Mucosa of descending colon (tissue), 3 donors: ENCODE results near the gene NPAS4. TPM values are rescaled to one million over a fixed set of nuclear protein-coding genes. Genes with fewer than 3 reads are reported as not detected.

Experiments used
- ATAC-seq: fragments of 200-7000 bp; cut with Tn5 transposase; one replicate; pipeline ENCODE4 v1.9.1; 2020; ENCODE audit warnings: mild to moderate bottlenecking, moderate library complexity
- DNase-seq, 3 donors: peaks; one replicate each; pipeline ENCODE4 v3.0.0-alpha.2; 2020
- H3K36me3 ChIP-seq: fragments of 200-600 bp; one replicate; pipeline ENCODE4 v1.8.0; 2021; ENCODE audit warnings: low read depth, mild to moderate bottlenecking
- H3K4me1 ChIP-seq: fragments of 200-600 bp; one replicate; pipeline ENCODE4 v1.8.0; 2021; ENCODE audit warnings: low read depth, mild to moderate bottlenecking
- H3K4me3 ChIP-seq: fragments of 200-600 bp; one replicate; pipeline ENCODE4 v1.8.0; 2021; ENCODE audit warnings: mild to moderate bottlenecking
- H3K9me3 ChIP-seq: fragments of 200-600 bp; one replicate; pipeline ENCODE4 v1.8.0; 2021; ENCODE audit warnings: mild to moderate bottlenecking
- intact Hi-C, 2 donors: fragments of 100-400 bp; cut with DNase I in 1 of 2; cut with micrococcal nuclease in 1 of 2; formaldehyde crosslinking; loops; one replicate each; pipeline versions ENCODE4 v1.11.0 to v1.11.1; 2022; cut with DNase I, micrococcal nuclease
- total RNA-seq, 3 donors: library from RNA; stranded (reverse); fragmentation: NEBNext Ultra II Directional in 2 of 3; extraction: Animal tissue kit (Norgen Biotek cat#: 25700) in 2 of 3; gene quantifications; one replicate each; pipeline versions ENCODE4 v1.2.1 to v1.2.4, GENCODE V29; 2021 to 2023
- TF ChIP-seq, protein P1 (sequence below): fragments of 200-600 bp; IDR thresholded peaks from one replicate; pipeline ENCODE4 v1.8.0; 2022; ENCODE audit warnings: antibody characterized with exemption, mild to moderate bottlenecking
- donor health status: DM: no; HTN: no; CAD: no; lungs with moderate emphysema.
- donor health status: DM: no; HTN: no; CAD: no.
- donor health status: DM: no; HTN: yes; CAD: no.

The NPAS4 gene
- total RNA-seq, 3 donors from 2014 or later = 5.6 TPM; not detected in 2

DNA sequence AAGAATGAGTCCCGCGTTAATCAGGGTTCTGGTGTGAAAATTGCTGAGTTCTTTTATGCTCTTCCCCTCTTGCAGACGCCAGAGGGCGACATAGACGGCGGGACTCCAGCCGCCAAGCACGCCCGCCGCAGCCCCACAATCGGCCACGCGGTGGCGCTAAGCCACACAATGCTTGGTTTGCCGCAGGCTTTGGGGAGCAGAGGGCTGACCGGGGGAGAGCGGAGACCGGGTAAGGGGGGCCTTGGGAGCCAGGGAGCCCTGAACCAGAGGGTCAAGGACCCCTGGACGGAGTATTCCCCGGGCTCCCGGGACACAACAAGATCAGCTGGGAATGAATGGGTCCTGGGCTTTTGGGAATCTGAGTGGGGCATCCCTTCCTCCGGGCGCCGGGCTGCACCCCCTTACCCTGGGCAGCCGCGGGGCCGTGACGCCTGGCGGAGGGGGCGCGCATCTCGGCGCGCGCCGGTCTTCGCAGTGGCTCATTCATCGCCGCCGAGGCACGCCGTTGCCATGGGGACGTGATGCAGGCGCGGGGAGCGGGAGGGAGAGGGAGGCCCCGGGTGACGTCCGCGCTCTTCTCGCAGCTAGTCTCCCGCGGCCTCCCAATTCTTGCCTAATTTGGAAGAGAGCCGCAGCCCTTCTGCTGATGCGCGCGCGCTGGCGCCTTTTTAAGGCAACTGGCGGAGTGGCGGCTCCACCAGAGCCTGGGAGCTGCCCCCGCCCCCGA, 12.2 kb upstream of the NPAS4 start:
- no peaks in the 10 kb centered on the region for H3K9me3 ChIP-seq
- H3K4me3 ChIP-seq = no peak overlapping the region
- H3K4me1 ChIP-seq = peaks cover 2% of the 10 kb centered on the region
- ATAC-seq = peak; percentile 99
- TF ChIP-seq, protein P1, sequence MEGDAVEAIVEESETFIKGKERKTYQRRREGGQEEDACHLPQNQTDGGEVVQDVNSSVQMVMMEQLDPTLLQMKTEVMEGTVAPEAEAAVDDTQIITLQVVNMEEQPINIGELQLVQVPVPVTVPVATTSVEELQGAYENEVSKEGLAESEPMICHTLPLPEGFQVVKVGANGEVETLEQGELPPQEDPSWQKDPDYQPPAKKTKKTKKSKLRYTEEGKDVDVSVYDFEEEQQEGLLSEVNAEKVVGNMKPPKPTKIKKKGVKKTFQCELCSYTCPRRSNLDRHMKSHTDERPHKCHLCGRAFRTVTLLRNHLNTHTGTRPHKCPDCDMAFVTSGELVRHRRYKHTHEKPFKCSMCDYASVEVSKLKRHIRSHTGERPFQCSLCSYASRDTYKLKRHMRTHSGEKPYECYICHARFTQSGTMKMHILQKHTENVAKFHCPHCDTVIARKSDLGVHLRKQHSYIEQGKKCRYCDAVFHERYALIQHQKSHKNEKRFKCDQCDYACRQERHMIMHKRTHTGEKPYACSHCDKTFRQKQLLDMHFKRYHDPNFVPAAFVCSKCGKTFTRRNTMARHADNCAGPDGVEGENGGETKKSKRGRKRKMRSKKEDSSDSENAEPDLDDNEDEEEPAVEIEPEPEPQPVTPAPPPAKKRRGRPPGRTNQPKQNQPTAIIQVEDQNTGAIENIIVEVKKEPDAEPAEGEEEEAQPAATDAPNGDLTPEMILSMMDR = peak; percentile 100
- no peaks in the 10 kb centered on the region for H3K36me3 ChIP-seq
- DNase-seq = peak; percentile 85 to 96 (median 92)
- intact Hi-C loops = no loop called here

DNA sequence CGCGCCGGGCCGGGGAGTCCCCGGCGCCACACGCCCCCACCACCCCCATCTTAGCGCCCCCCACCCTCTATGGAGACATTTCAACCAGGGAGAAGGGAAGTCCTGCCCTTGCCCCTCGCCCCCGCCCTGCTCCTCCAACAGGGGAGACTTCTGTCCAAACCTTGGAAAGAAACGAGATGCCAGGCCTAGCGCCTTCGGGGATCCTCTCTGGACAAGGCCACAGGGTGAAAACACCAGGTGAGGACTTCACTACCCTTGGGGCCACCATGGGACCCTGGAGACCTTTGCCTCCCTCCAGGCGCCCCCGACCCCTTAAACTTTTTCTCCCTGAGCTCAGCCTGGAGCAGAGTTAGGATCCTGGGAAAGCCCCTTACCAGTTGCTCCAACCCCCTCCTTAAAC, 11.6 kb upstream of the NPAS4 start:
- H3K36me3 ChIP-seq = no peaks in the 10 kb centered on the region
- intact Hi-C loops = no loop called here
- peaks cover 2% of the 10 kb centered on the region for H3K4me1 ChIP-seq
- DNase-seq (no peak), ATAC-seq (no peak)
- H3K4me3 ChIP-seq = no peak overlapping the region
- no peaks in the 10 kb centered on the region for H3K9me3 ChIP-seq
- TF ChIP-seq, protein P1 = no peak

DNA sequence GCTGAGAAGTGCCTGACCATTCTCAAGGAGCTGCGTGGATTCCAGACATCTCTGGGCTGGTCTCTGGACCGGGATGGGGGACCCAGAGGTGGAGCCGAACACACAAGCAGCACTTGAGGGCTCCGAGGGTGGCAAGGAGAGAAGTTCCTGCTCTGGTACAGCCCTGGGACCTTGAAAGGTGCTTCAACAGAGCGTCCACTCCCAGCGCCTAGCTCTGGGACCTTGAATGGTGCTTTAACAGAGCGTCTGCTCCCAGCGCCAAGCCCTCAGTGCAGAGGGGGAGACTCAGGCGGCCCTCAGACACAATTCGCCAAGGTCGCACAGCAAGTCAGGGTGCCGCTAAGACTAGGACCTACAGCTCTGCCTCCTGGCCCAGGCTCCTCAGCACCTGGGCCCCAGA, 10.6 kb upstream of the NPAS4 start:
- intact Hi-C loops = loop anchor here (10.0 kb wide), 2 partner anchors 265 to 275 kb away; partner anchors contain the start of gene RBM4B (in 1 of the 2)
- Histone ChIP-seq H3K4me1 (peaks cover 2% of the 10 kb centered on the region), H3K36me3 (no peaks in the 10 kb centered on the region), H3K9me3 (no peaks in the 10 kb centered on the region), H3K4me3 (no peak overlapping the region)
- ATAC-seq (no peak), DNase-seq (no peak)
- TF ChIP-seq, protein P1 = no peak

DNA sequence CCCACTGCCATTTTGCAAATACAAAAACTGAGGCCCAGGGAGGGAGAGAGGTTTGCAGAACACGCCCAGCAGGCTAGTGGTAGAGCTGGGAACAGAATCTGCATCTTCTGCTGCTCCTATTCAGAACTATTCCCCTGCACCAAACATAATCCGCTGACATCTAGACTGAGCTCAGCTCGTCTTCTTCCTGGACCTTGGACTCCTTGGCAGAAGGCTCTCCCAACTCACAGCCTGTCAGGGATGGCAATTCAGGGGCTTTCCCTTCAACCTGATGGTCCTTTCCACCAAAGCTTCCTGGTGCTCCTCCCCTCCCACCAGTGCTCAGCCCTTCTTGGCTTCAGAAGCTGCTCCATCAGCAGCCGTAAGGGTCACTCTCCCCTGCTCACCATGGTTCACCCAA, 9.5 kb upstream of the NPAS4 start:
- ATAC-seq = no peak
- H3K36me3 ChIP-seq = no peaks in the 10 kb centered on the region
- no peak overlapping the region for H3K4me3 ChIP-seq
- intact Hi-C loops = loop anchor here (10.0 kb wide), 2 partner anchors 263 to 273 kb away; partner anchors contain the start of gene RBM4B (in 1 of the 2)
- H3K9me3 ChIP-seq = no peaks in the 10 kb centered on the region
- DNase-seq = no peak
- TF ChIP-seq, protein P1 = no peak
- peaks cover 2% of the 10 kb centered on the region for H3K4me1 ChIP-seq

DNA sequence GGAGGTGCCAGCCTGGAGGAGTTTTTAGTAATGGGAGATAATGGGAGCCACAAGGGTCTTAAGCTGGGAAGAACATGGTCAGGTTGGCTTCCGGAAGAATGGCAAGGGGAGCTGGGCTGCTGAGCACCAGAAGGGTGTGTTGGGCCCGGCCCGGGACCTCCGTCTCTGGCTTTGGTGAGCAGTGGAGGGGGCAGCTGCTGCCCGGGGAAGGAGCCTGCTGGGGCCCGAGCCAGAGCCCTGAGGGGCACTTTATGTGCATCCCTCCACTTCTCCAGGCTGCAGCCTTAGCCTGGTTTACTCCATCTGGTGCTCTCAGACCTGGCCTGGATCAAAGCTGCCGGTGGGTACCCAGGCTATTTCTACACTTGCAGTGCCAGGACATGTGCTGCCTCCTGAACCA, 8.7 kb upstream of the NPAS4 start:
- DNase-seq = no peak
- no peak overlapping the region for H3K4me3 ChIP-seq
- peaks cover 2% of the 10 kb centered on the region for H3K4me1 ChIP-seq
- ATAC-seq = no peak
- H3K9me3 ChIP-seq = no peaks in the 10 kb centered on the region
- no peaks in the 10 kb centered on the region for H3K36me3 ChIP-seq
- TF ChIP-seq, protein P1 = no peak
- intact Hi-C loops = loop anchor here (10.0 kb wide), 2 partner anchors 263 to 273 kb away; partner anchors contain the start of gene RBM4B (in 1 of the 2)
